Upper lobe of right lung (tissue), 1 donor: ENCODE results near the gene CIITA. TPM values are rescaled to one million over a fixed set of nuclear protein-coding genes. Genes with fewer than 3 reads are reported as not detected.

ENCODE experiments used
- ATAC-seq: fragments of 200-7000 bp; cut with Tn5 transposase; one replicate; pipeline ENCODE4 v1.9.1; 2020; ENCODE audit warnings: mild to moderate bottlenecking, moderate library complexity
- DNase-seq: peaks from one replicate; pipeline ENCODE4 v3.0.0-alpha.2; 2020
- H3K27ac ChIP-seq: fragments of 200-600 bp; one replicate; pipeline ENCODE4 v1.8.0; 2022
- H3K27me3 ChIP-seq: fragments of 200-600 bp; one replicate; pipeline ENCODE4 v1.8.0; 2022; ENCODE audit warnings: mild to moderate bottlenecking
- H3K36me3 ChIP-seq: fragments of 200-600 bp; one replicate; pipeline ENCODE4 v1.8.0; 2022
- H3K4me1 ChIP-seq: fragments of 200-600 bp; one replicate; pipeline ENCODE4 v1.8.0; 2022
- H3K4me3 ChIP-seq: fragments of 200-600 bp; one replicate; pipeline ENCODE4 v1.8.0; 2022; ENCODE audit warnings: mild to moderate bottlenecking
- H3K9me3 ChIP-seq: fragments of 200-600 bp; one replicate; pipeline ENCODE4 v1.8.0; 2022
- intact Hi-C: fragments of 100-400 bp; cut with DNase I; formaldehyde crosslinking; loops from one replicate; pipeline ENCODE4 v1.11.0; 2022
- total RNA-seq: library from RNA; stranded (reverse); fragmentation: NEBNext Ultra II Directional; extraction: Animal tissue kit (Norgen Biotek cat#: 25700); gene quantifications from one replicate; pipeline ENCODE4 v1.2.1, GENCODE V29; 2021
- TF ChIP-seq, protein P1 (sequence below): fragments of 200-600 bp; IDR thresholded peaks from one replicate; pipeline ENCODE4 v1.8.0; 2022; ENCODE audit warnings: antibody characterized with exemption
- donor health status: DM: no; HTN: yes; CAD: no; lungs with severe emphysema.

CIITA gene
- total RNA-seq, 1 donor from 2014 or later = 78.9 TPM

DNA sequence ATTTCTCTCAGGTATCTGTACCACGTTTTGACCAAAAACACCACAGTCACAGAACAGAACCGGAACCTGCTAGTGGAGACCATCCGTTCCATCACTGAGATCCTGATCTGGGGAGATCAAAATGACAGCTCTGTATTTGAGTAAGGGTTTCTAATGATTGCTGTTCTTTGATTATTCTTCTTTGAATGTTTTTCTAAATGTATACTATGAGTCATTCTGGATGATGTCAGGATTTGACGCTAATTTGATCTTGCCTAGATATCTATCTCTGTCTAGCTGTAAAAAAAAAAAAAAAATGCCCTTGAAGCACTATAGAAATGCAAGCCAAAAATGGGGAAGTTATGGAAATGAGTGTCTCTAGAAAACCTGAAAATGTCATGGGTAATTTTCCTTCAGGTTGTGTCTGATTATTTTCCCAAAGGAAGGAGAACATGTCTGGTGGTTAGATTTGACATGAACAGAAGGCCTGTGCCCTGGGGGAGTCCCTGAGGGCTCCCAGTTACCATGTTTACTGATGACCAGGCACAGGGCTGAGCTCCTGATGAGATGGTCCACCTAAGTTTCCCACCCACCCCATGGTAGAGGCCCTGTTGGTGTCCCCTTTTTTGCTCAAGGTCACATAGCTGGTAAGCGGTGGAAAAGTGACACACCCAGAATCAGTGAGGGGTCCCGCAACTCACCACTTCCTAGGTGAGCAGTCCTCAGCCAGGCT lies 80.9 kb downstream of the CIITA start:
- Histone ChIP-seq H3K9me3 (no peaks in the 10 kb centered on the region), H3K4me1 (peaks cover 7% of the 10 kb centered on the region), H3K4me3 (no peak overlapping the region), H3K27me3 (no peaks in the 10 kb centered on the region), H3K36me3 (peaks cover 29% of the 10 kb centered on the region), H3K27ac (no peak overlapping the region)
- TF ChIP-seq, protein P1, sequence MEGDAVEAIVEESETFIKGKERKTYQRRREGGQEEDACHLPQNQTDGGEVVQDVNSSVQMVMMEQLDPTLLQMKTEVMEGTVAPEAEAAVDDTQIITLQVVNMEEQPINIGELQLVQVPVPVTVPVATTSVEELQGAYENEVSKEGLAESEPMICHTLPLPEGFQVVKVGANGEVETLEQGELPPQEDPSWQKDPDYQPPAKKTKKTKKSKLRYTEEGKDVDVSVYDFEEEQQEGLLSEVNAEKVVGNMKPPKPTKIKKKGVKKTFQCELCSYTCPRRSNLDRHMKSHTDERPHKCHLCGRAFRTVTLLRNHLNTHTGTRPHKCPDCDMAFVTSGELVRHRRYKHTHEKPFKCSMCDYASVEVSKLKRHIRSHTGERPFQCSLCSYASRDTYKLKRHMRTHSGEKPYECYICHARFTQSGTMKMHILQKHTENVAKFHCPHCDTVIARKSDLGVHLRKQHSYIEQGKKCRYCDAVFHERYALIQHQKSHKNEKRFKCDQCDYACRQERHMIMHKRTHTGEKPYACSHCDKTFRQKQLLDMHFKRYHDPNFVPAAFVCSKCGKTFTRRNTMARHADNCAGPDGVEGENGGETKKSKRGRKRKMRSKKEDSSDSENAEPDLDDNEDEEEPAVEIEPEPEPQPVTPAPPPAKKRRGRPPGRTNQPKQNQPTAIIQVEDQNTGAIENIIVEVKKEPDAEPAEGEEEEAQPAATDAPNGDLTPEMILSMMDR = no peak
- intact Hi-C loops = no loop called here
- ATAC-seq = no peak
- DNase-seq = no peak

DNA sequence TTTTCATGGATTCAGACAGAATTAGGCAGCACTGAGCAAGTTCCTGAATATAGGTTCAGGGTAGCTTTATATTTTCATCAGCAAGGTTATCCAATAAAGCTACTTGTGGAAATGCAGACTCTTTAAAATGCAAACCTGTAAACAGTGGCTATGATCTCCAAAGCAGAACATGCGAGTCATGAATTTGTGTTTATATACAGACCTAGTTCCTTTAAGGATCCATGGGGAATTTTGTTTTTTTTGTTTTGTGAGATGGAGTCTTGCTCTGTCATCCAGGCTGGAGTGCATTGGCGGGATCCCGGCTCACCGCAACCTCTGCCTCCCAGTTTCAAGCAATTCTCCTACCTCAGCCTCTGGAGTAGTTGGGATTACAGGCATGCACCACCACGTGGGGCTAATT lies 82.2 kb downstream of the CIITA start:
- TF ChIP-seq, protein P1 = no peak
- Histone ChIP-seq H3K4me1 (peaks cover 3% of the 10 kb centered on the region), H3K36me3 (peaks cover 39% of the 10 kb centered on the region), H3K27ac (no peak overlapping the region), H3K4me3 (no peak overlapping the region), H3K27me3 (no peaks in the 10 kb centered on the region), H3K9me3 (no peaks in the 10 kb centered on the region)
- DNase-seq (no peak), ATAC-seq (no peak)
- intact Hi-C loops = no loop called here

DNA sequence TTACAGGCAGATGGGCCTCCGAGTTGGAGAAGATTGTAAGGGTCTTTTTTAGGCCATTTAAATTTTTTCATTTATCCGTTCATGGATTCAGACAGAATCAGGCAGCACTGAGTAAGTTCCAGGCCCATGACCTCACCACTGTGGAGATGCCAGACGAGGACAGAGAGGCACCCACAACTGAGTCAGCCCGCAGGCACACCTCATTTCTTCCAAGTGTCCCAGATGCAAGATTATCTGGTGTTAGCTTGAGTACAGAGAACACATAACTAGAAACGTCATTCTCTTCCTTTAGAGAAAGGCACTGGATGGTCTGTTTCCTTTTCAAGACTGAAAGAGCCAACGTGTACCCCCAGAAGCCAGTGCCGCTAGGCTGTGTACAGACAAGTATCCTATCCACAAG lies 84.2 kb downstream of the CIITA start:
- peaks cover 4% of the 10 kb centered on the region for H3K4me1 ChIP-seq
- TF ChIP-seq, protein P1 = no peak
- no peak overlapping the region for H3K4me3 ChIP-seq
- peak; percentile 32 for ATAC-seq
- no peaks in the 10 kb centered on the region for H3K9me3 ChIP-seq
- no peak for DNase-seq
- intact Hi-C loops = loop anchor here (10.0 kb wide), 1 partner anchor 394 kb away; no protein-coding TSS in a partner anchor
- H3K27ac ChIP-seq = no peak overlapping the region
- H3K27me3 ChIP-seq = no peaks in the 10 kb centered on the region
- H3K36me3 ChIP-seq = peaks cover 39% of the 10 kb centered on the region

DNA sequence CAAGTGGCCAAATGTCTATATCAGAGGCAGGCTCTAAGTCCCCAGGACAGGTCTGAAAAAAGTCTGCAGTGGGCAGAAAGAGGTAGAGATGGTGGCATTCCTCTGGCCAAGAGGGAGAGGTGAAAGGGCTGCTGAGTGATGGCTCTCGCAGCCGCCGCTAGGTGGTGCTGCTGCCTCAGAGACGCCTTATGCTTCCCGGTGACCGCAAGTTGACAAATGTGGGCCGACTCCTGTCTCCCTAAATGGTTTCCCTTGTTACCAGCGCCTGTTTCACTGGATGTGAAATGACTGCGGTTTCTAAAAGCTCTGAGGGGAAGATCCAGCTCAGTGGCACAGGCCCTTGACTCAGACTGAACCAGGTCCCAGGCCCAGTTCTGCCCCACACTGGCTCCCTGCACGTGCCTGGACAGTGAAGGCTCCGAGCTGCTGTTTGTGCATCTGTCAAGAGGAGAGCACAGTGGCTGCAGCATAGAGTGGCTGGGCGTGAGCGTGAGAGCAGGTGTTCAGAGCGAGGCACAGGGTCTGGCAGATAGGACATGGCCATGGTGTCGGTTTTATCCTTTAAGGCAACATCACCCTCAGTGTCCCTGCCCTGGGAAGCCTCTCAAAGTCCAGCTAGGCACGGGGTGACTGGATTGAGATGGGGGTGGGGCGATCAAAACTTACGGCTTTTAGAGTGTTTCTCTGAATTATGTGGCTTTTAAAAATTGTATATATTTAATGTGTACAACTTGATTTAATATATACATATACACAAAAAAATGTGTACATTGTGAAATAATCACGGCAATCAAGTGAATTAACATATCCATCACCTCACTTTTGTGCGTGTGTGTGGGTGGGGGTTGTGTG lies 87.3 kb downstream of the CIITA start:
- Histone ChIP-seq H3K36me3 (peaks cover 27% of the 10 kb centered on the region), H3K27me3 (no peaks in the 10 kb centered on the region), H3K27ac (no peak overlapping the region), H3K4me3 (no peak overlapping the region), H3K4me1 (peaks cover 4% of the 10 kb centered on the region), H3K9me3 (no peaks in the 10 kb centered on the region)
- intact Hi-C loops = loop anchor here (10.0 kb wide), 1 partner anchor 391 kb away; no protein-coding TSS in a partner anchor
- ATAC-seq (peak; percentile 96), DNase-seq (peak; percentile 91)
- TF ChIP-seq, protein P1 = peak; percentile 96

DNA sequence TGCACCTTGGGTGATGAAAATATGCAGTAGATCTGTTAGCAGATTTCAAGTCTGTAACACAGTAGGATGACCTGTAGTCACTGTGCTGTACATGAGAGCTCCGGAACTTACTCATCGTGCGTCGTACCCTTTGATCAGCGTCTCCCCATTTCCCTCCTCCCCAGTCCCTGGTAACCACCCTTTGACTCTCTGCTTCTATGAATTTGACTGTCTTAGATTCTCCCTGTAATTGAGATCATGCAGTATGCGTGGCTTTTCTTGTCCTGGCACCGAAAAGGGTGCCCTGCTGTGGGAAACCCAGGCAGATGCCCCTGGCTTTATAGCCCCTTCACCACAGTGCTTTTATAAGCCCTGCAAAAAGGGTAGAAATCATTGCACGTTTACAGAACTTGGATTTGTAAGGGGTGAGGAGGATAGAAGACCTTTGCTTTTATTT lies 87.9 kb downstream of the CIITA start:
- no peak overlapping the region for H3K27ac ChIP-seq
- H3K36me3 ChIP-seq = peaks cover 30% of the 10 kb centered on the region
- no peak overlapping the region for H3K4me3 ChIP-seq
- TF ChIP-seq, protein P1 = no peak
- no peak for DNase-seq
- peaks cover 4% of the 10 kb centered on the region for H3K4me1 ChIP-seq
- no peak for ATAC-seq
- no peaks in the 10 kb centered on the region for H3K27me3 ChIP-seq
- no peaks in the 10 kb centered on the region for H3K9me3 ChIP-seq
- intact Hi-C loops = loop anchor here (10.0 kb wide), 1 partner anchor 390 kb away; no protein-coding TSS in a partner anchor
